ENCODE data around the gene KCNAB2.

Gene KCNAB2

GRCh38 chr1:6093611-6094010 lies 47.9 kb downstream of the KCNAB2 start:
- TF ChIP-seq, protein P1, sequence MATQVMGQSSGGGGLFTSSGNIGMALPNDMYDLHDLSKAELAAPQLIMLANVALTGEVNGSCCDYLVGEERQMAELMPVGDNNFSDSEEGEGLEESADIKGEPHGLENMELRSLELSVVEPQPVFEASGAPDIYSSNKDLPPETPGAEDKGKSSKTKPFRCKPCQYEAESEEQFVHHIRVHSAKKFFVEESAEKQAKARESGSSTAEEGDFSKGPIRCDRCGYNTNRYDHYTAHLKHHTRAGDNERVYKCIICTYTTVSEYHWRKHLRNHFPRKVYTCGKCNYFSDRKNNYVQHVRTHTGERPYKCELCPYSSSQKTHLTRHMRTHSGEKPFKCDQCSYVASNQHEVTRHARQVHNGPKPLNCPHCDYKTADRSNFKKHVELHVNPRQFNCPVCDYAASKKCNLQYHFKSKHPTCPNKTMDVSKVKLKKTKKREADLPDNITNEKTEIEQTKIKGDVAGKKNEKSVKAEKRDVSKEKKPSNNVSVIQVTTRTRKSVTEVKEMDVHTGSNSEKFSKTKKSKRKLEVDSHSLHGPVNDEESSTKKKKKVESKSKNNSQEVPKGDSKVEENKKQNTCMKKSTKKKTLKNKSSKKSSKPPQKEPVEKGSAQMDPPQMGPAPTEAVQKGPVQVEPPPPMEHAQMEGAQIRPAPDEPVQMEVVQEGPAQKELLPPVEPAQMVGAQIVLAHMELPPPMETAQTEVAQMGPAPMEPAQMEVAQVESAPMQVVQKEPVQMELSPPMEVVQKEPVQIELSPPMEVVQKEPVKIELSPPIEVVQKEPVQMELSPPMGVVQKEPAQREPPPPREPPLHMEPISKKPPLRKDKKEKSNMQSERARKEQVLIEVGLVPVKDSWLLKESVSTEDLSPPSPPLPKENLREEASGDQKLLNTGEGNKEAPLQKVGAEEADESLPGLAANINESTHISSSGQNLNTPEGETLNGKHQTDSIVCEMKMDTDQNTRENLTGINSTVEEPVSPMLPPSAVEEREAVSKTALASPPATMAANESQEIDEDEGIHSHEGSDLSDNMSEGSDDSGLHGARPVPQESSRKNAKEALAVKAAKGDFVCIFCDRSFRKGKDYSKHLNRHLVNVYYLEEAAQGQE (IDR thresholded peaks at IDR 0.05; ENCODE audit: insufficient read depth in 1 of 2, low read depth in 2 of 2, low read length in 2 of 2) = no peak
- TF ChIP-seq TAF1 (IDR thresholded peaks at IDR 0.05; ENCODE audit: borderline replicate concordance, insufficient read depth, low read length) = no peak
- TF ChIP-seq POLR2AphosphoS5 (IDR thresholded peaks at IDR 0.05; ENCODE audit: low read depth, low read length) = no peak
- TF ChIP-seq SIN3A (IDR thresholded peaks at IDR 0.05; ENCODE audit: borderline replicate concordance, insufficient read depth, low read length) = no peak
- TF ChIP-seq FOXP2 (optimal IDR thresholded peaks at IDR 0.05; ENCODE audit: borderline replicate concordance, extremely low read depth, extremely low read length, insufficient read depth) = no peak

DNA sequence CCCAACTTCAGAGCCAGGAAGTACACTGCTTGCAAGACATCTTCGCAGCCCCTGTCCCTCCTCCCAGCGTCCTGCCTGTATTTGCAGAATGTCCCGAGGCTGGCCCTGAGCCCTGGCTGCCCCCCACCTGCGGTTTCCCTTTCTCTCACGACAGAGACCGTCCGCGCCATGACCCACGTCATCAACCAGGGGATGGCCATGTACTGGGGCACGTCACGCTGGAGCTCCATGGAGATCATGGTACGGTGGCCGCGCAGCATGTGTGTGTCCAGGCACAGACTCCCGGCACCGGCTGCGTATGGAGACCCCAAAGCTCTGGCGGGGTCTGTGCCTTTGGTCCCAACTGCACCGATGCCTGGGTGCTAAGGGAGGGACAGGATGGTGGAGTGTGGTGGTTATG lies 48.6 kb downstream of the KCNAB2 start:
- TF ChIP-seq SIN3A (IDR thresholded peaks at IDR 0.05; ENCODE audit: borderline replicate concordance, insufficient read depth, low read length) (no peak), POLR2AphosphoS5 (IDR thresholded peaks at IDR 0.05; ENCODE audit: low read depth, low read length) (no peak), FOXP2 (optimal IDR thresholded peaks at IDR 0.05; ENCODE audit: borderline replicate concordance, extremely low read depth, extremely low read length, insufficient read depth) (no peak), TAF1 (IDR thresholded peaks at IDR 0.05; ENCODE audit: borderline replicate concordance, insufficient read depth, low read length) (no peak)
- TF ChIP-seq, protein P1 (IDR thresholded peaks at IDR 0.05; ENCODE audit: insufficient read depth in 1 of 2, low read depth in 2 of 2, low read length in 2 of 2) = no peak

DNA sequence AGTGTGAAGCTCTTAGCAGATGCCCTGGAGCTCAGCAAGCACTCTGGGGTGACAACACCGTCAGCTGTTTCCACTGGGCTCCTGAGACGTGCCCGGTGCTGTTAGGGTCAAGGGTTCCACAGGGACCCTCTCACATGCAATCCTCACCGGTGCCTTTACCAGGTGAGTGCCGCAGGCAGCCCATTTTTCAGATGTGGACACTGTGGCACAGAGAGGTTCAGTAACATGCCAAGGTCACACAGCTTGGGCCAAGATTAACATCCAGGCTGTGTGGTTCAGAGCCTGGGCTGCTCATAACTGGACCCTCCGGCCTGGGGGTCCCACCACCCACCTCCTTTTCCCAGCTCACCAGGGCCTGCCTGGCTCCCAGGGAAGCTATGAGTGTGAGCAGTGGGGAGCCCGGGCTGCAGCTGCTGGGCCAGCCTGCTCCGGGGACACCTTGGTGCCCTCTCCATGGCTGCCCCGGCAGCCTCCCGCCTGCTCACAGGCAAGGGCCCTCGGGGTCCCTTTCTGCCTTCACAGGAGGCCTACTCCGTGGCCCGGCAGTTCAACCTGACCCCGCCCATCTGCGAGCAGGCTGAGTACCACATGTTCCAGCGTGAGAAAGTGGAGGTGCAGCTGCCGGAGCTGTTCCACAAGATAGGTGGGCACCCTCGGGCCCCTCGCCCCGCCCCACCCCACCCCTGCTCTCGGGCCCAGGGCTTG lies 49.3 kb downstream of the KCNAB2 start:
- TF ChIP-seq, protein P1 (IDR thresholded peaks at IDR 0.05; ENCODE audit: insufficient read depth in 1 of 2, low read depth in 2 of 2, low read length in 2 of 2) = no peak
- TF ChIP-seq SIN3A (IDR thresholded peaks at IDR 0.05; ENCODE audit: borderline replicate concordance, insufficient read depth, low read length) (no peak), POLR2AphosphoS5 (IDR thresholded peaks at IDR 0.05; ENCODE audit: low read depth, low read length) (no peak), TAF1 (IDR thresholded peaks at IDR 0.05; ENCODE audit: borderline replicate concordance, insufficient read depth, low read length) (no peak), FOXP2 (optimal IDR thresholded peaks at IDR 0.05; ENCODE audit: borderline replicate concordance, extremely low read depth, extremely low read length, insufficient read depth) (no peak)

DNA sequence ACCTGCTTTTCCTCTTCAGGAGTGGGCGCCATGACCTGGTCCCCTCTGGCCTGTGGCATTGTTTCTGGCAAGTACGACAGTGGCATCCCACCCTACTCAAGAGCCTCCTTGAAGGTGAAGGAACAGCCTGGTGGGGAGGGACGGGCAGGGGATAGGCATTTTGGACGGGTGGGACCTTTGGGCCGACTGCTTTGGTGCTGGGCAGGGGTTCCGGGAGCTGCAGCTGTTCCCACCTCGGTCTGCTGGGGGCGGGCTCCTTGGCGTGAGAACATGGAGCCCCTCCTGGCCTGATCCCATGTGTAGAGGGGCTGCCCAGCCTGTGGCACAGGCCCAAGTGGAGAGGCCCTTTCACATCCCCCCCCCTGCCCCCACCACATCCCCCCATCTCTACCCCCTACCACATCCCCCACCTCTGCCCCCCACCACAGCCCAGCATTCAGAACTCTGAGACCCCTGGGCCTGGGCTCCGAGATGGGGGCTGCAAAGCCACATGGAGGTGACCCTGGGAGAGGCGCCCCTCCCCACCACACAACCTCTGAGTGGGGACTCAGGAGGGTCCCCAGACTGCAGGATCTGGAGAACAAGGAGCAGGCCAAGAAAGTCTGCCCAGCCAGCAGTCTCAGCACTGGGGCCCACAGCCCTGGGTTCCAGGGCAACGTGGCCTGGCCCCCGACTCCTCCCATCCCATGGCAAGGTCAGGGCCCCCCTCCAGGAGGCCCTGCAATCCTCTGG lies 50.0 kb downstream of the KCNAB2 start:
- TF ChIP-seq POLR2AphosphoS5 (IDR thresholded peaks at IDR 0.05; ENCODE audit: low read depth, low read length) (no peak), TAF1 (IDR thresholded peaks at IDR 0.05; ENCODE audit: borderline replicate concordance, insufficient read depth, low read length) (no peak), SIN3A (IDR thresholded peaks at IDR 0.05; ENCODE audit: borderline replicate concordance, insufficient read depth, low read length) (no peak), FOXP2 (optimal IDR thresholded peaks at IDR 0.05; ENCODE audit: borderline replicate concordance, extremely low read depth, extremely low read length, insufficient read depth) (no peak)
- TF ChIP-seq, protein P1 (IDR thresholded peaks at IDR 0.05; ENCODE audit: insufficient read depth in 1 of 2, low read depth in 2 of 2, low read length in 2 of 2) = no peak

Data from PFSK-1 (cell line).